HUES6 (cell line): ENCODE data around the gene FIP1L1.
"Not testable (repeated sequence)": the region's sequence is repeated elsewhere in the genome, so short reads cannot be mapped to it uniquely, and the experiment has no call there.

ENCODE experiments used
- H3K27ac ChIP-seq: 2 replicates; pipeline ENCODE4 v1.7.0; 2013; ENCODE audit warnings: low read depth, mild to moderate bottlenecking, low read length, inconsistent platforms
- H3K27me3 ChIP-seq: 2 replicates; pipeline ENCODE4 v1.6.1; 2013; ENCODE audit warnings: low read length; ENCODE audit not compliant: control insufficient read depth, insufficient read depth
- H3K36me3 ChIP-seq: 2 replicates; pipeline ENCODE4 v1.6.1; 2013; ENCODE audit warnings: low read length; ENCODE audit not compliant: control insufficient read depth, insufficient read depth
- H3K4me1 ChIP-seq: 2 replicates; pipeline ENCODE4 v1.6.1; 2013; ENCODE audit warnings: low read length; ENCODE audit not compliant: control insufficient read depth, insufficient read depth
- H3K4me3 ChIP-seq: 2 replicates; pipeline ENCODE4 v1.5.1; 2013; ENCODE audit warnings: low read depth, low read length
- H3K9ac ChIP-seq: one replicate; pipeline ENCODE4 v1.6.1; 2013; ENCODE audit warnings: mild to moderate bottlenecking, low read length
- H3K9me3 ChIP-seq: 2 replicates; pipeline ENCODE4 v1.6.1; 2013; ENCODE audit warnings: low read depth, low read length; ENCODE audit not compliant: control insufficient read depth, insufficient read depth

Gene FIP1L1

DNA sequence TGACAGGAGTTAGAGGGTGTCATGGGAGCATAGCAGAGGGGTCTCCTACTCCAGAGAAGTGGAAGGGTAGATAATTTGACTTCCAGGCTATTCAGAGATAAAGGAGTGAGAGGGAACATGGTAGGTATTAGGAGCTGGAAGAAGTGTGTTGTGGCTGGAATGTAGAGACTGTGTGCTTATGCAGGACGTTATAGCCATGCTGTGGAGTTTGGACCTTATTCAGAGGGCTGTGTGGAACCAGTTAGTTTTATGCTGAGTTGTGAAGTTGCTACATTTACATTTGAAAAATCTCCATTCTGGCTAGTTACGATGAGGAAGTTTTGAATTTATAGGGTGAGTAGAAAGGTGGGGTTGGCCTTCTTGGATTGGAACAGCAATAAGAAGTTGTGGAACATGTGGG is 67.5 kb downstream of the FIP1L1 start:
- Histone ChIP-seq H3K36me3 (peaks cover 50% of the 10 kb centered on the region), H3K4me1 (no peaks in the 10 kb centered on the region), H3K27me3 (no peaks in the 10 kb centered on the region), H3K27ac (no peak overlapping the region), H3K9ac (no peak overlapping the region), H3K4me3 (no peak overlapping the region), H3K9me3 (no peaks in the 10 kb centered on the region)

- Histone ChIP-seq H3K36me3 (peaks cover 42% of the 10 kb centered on the region), H3K27ac (no peak overlapping the region), H3K27me3 (no peaks in the 10 kb centered on the region), H3K9me3 (no peaks in the 10 kb centered on the region), H3K4me3 (no peak overlapping the region), H3K9ac (no peak overlapping the region), H3K4me1 (no peaks in the 10 kb centered on the region)
Measured at GRCh38 chr4:53450773-53451172, 73.3 kb downstream of the FIP1L1 start.

GRCh38 chr4:53453385-53453784 is 75.9 kb downstream of the FIP1L1 start:
- Histone ChIP-seq H3K36me3 (peaks cover 50% of the 10 kb centered on the region), H3K4me1 (no peaks in the 10 kb centered on the region), H3K27me3 (no peaks in the 10 kb centered on the region), H3K9ac (no peak overlapping the region), H3K27ac (no peak overlapping the region), H3K9me3 (no peaks in the 10 kb centered on the region), H3K4me3 (no peak overlapping the region)

- Histone ChIP-seq H3K27ac (no peak overlapping the region), H3K4me1 (no peaks in the 10 kb centered on the region), H3K9me3 (no peaks in the 10 kb centered on the region), H3K9ac (no peak overlapping the region), H3K27me3 (no peaks in the 10 kb centered on the region), H3K36me3 (peaks cover 71% of the 10 kb centered on the region), H3K4me3 (no peak overlapping the region)
Measured at GRCh38 chr4:53455766-53456165, 78.3 kb downstream of the FIP1L1 start.

DNA sequence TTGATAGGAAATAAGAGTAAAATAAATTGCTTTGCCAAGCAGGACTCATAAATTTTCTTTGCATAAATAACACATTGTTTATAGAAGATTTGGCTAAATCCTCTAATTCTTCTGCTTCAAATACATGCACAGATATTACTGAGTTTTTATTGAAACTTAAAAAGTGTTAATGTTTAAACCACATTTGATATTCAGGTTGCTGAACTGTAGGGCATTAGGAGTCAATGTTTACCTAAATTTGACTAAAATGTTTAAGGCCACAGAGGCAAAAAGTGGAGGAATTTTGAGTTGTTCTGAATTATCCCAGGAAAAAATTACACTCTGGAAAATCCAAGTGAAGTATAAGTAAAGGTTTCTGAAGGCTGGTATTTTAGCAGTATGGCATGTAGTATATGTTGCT is 78.7 kb downstream of the FIP1L1 start:
- H3K36me3 ChIP-seq, result peaks cover 75% of the 10 kb centered on the region
- no peak overlapping the region for H3K9ac ChIP-seq
- no peaks in the 10 kb centered on the region for H3K4me1 ChIP-seq
- no peaks in the 10 kb centered on the region for H3K27me3 ChIP-seq
- H3K9me3 ChIP-seq, result no peaks in the 10 kb centered on the region
- no peak overlapping the region for H3K4me3 ChIP-seq
- no peak overlapping the region for H3K27ac ChIP-seq

- Histone ChIP-seq H3K27me3 (no peaks in the 10 kb centered on the region), H3K27ac (no peak overlapping the region), H3K9ac (no peak overlapping the region), H3K4me1 (no peaks in the 10 kb centered on the region), H3K36me3 (peaks cover 72% of the 10 kb centered on the region), H3K9me3 (no peaks in the 10 kb centered on the region), H3K4me3 (no peak overlapping the region)
Measured at GRCh38 chr4:53459548-53459947, 82.1 kb downstream of the FIP1L1 start.

DNA sequence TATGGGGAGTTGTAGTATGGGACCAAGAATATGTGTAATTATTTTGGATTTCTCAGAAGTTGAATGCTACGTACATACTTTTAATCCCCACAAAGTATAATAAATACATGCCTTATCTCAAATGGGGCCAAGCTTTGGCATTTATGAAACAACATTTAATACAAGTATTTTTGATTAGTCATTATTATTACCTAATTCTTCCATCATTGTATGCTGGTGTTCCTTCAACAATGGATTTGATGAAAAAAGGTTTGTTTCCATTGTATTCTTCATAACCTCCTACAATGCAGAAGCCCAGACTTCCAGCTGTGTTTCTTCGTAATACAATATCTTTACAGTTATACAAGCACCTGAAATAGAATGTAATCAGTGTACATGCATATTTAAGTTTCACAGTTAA is 83.8 kb downstream of the FIP1L1 start:
- no peak overlapping the region for H3K4me3 ChIP-seq
- no peaks in the 10 kb centered on the region for H3K4me1 ChIP-seq
- no peak overlapping the region for H3K27ac ChIP-seq
- peaks cover 56% of the 10 kb centered on the region for H3K36me3 ChIP-seq
- no peaks in the 10 kb centered on the region for H3K27me3 ChIP-seq
- H3K9ac ChIP-seq, result no peak overlapping the region
- H3K9me3 ChIP-seq, result peaks cover 5% of the 10 kb centered on the region; the same call in 1 of the 2 replicates

DNA sequence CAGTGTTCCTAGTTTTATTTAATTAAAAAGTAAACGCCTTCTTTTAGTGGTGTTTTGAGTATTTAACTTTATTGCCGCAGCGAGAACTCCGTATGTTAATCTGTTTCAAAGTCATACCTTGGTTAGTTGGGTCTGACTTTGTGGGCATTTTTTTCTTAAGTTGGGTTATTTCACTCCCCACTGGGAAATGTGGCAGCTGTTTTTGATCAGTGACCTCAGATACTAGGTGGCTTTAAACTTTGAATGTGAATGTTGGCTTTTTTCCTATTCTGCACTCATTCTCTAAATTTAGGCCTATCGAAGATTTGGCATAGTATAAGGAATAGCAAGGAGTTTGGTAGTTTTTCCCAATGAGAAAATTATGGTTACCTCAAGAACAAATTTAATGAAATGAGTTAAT is 85.9 kb downstream of the FIP1L1 start:
- H3K36me3 ChIP-seq, result peaks cover 47% of the 10 kb centered on the region
- peaks cover 15% of the 10 kb centered on the region for H3K9me3 ChIP-seq

GRCh38 chr4:53465281-53465680 is 87.8 kb downstream of the FIP1L1 start:
- Histone ChIP-seq H3K27me3 (no peaks in the 10 kb centered on the region), H3K9ac (no peak overlapping the region), H3K4me1 (no peaks in the 10 kb centered on the region), H3K27ac (no peak overlapping the region), H3K9me3 (peaks cover 15% of the 10 kb centered on the region), H3K36me3 (peaks cover 27% of the 10 kb centered on the region), H3K4me3 (no peak overlapping the region)

More for the DNA sequence above, 85.9 kb downstream of the FIP1L1 start:
- H3K9ac ChIP-seq, result no peak overlapping the region
- H3K27ac ChIP-seq, result no peak overlapping the region
- H3K27me3 ChIP-seq, result no peaks in the 10 kb centered on the region
- no peaks in the 10 kb centered on the region for H3K4me1 ChIP-seq
- H3K4me3 ChIP-seq, result no peak overlapping the region

DNA sequence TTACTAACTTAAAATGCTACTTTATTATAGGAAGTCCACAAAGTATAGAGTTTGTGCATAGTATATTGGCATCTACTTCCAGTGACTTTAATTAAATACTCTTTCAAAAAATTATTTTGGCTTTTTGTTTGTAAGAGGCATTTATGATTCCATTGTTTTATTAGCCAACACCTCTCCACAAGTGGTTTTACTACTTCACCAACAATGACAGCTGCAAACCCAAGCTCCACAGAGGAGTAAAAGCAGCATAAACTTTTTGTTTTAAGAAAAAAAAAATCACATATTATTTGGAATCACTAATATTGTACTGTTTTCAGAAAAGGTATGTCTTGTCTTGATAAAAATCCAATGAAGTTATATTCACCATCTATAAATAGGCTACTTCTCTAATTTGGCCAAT is 88.5 kb downstream of the FIP1L1 start:
- no peak overlapping the region for H3K9ac ChIP-seq
- H3K36me3 ChIP-seq, result peaks cover 21% of the 10 kb centered on the region
- H3K27ac ChIP-seq, result no peak overlapping the region
- no peak overlapping the region for H3K4me3 ChIP-seq
- no peaks in the 10 kb centered on the region for H3K4me1 ChIP-seq
- peaks cover 15% of the 10 kb centered on the region for H3K9me3 ChIP-seq
- H3K27me3 ChIP-seq, result no peaks in the 10 kb centered on the region

DNA sequence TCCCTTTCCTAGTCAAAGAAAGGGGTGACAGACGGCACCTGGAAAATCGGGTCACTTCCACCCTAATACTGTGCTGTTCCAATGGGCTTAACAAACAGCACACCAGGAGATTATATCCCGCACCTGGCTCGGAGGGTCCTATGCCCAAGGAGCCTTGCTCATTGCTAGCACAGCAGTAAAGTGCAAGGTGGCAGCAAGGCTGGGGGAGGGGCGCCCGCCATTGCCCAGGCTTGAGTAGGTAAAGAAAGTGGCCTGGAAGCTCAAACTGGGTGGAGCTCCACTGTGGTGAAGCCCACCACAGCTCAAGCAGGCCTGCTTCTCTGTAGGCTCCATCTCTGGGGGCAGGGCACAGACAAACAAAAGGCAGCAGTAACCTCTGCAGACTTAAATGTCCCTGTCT is 89.1 kb downstream of the FIP1L1 start:
- not testable (repeated sequence) for H3K27me3 ChIP-seq, H3K4me1 ChIP-seq, H3K9ac ChIP-seq, H3K4me3 ChIP-seq, H3K27ac ChIP-seq
- Histone ChIP-seq H3K36me3 (peaks cover 15% of the 10 kb centered on the region), H3K9me3 (peaks cover 15% of the 10 kb centered on the region)
